DMS 273 treated with DMSO at 0.1 percent for 48 hours (cell line): ENCODE measurements around the gene CCL18.
"Not testable (repeated sequence)": the region's sequence is repeated elsewhere in the genome, so short reads cannot be mapped to it uniquely, and the experiment has no call there.

Source experiments
- DNase-seq: peaks from one replicate; lab custom pipeline; 2025; lab: John Stamatoyannopoulos, UW

Gene CCL18

GRCh38 chr17:36063786-36064541, at the start of gene CCL18:
CCL18 (plus strand) TSS chr17:36064272; CDS start chr17:36064343, 71 bp downstream.
- no peak for DNase-seq

GRCh38 chr17:36014946-36015345, 49.1 kb upstream of the CCL18 start:
- DNase-seq = no peak

GRCh38 chr17:36015895-36016294, 48.2 kb upstream of the CCL18 start:
- DNase-seq = not testable (repeated sequence)

- no peak for DNase-seq
Measured at GRCh38 chr17:36016555-36016954, 47.5 kb upstream of the CCL18 start.

GRCh38 chr17:36017799-36018198, 46.3 kb upstream of the CCL18 start, which contains the start of gene CCL23:
CCL23 (minus strand) TSS chr17:36017972; CDS start chr17:36017897, 75 bp downstream.
- DNase-seq = no peak

- no peak for DNase-seq
Measured at GRCh38 chr17:36019423-36019822, 44.6 kb upstream of the CCL18 start.

GRCh38 chr17:36024106-36024869, 39.8 kb upstream of the CCL18 start:
- no peak for DNase-seq

- DNase-seq = no peak
Measured at GRCh38 chr17:36027761-36028160, 36.3 kb upstream of the CCL18 start.

GRCh38 chr17:36030956-36031355, 33.1 kb upstream of the CCL18 start:
- DNase-seq = no peak

GRCh38 chr17:36034127-36034526, 29.9 kb upstream of the CCL18 start:
- DNase-seq = no peak

- DNase-seq = no peak
Measured at GRCh38 chr17:36036235-36036634, 27.8 kb upstream of the CCL18 start.

- no peak for DNase-seq
Measured at GRCh38 chr17:36048066-36048465, 16.0 kb upstream of the CCL18 start.

GRCh38 chr17:36049643-36050042, 14.4 kb upstream of the CCL18 start:
- no peak for DNase-seq

- DNase-seq = no peak
Measured at GRCh38 chr17:36055171-36055570, 8.9 kb upstream of the CCL18 start.

GRCh38 chr17:36055921-36056520, 8.1 kb upstream of the CCL18 start:
- DNase-seq = no peak

- no peak for DNase-seq
Measured at GRCh38 chr17:36057911-36058310, 6.2 kb upstream of the CCL18 start.

- no peak for DNase-seq
Measured at GRCh38 chr17:36059406-36059805, 4.7 kb upstream of the CCL18 start.

GRCh38 chr17:36060816-36061215, 3.3 kb upstream of the CCL18 start:
- DNase-seq = no peak

GRCh38 chr17:36066365-36066985, 2.4 kb downstream of the CCL18 start:
- no peak for DNase-seq

GRCh38 chr17:36068524-36068923, 4.5 kb downstream of the CCL18 start:
- DNase-seq = no peak

GRCh38 chr17:36069136-36069535, 5.1 kb downstream of the CCL18 start:
- no peak for DNase-seq

- no peak for DNase-seq
Measured at GRCh38 chr17:36070427-36070826, 6.4 kb downstream of the CCL18 start.
